AG04449 (cell line): ENCODE measurements around the gene MAP3K3.
A peak's percentile ranks its signal among the peaks of the same experiment; 100 is the strongest.

Experiments used
- CTCF ChIA-PET: fragments of 350-600 bp; formaldehyde crosslinking; extraction: SDS; loops from one replicate; lab custom pipeline; 2021; ENCODE audit warnings: antibody characterized with exemption; lab: Yijun Ruan, JAX
- POLR2A ChIA-PET: fragments of 400-600, 350-600 bp; formaldehyde crosslinking; extraction: SDS; loops from one replicate; lab custom pipeline; 2020; ENCODE audit warnings: antibody characterized with exemption, inconsistent platforms; lab: Yijun Ruan, JAX
- DNase-seq: peaks from one replicate; pipeline ENCODE4 v3.0.0-alpha.2; 2010; ENCODE audit warnings: low read depth, low spot score
- H3K4me3 ChIP-seq: 2 replicates; pipeline ENCODE4 v1.5.1; 2011; ENCODE audit warnings: low read depth, mild to moderate bottlenecking, control low read depth, low read length
- CTCF ChIP-seq: IDR thresholded peaks from one replicate; pipeline ENCODE4 v1.5.1; 2011; ENCODE audit warnings: mild to moderate bottlenecking, moderate library complexity, low read length, control low read depth, inconsistent platforms; ENCODE audit not compliant: insufficient read depth; ENCODE audit errors: missing control alignments

MAP3K3 gene

GRCh38 chr17:63611354-63611753 lies 10.9 kb upstream of the MAP3K3 start:
- DNase-seq, result no peak
- CTCF ChIA-PET, result interaction anchor here (0.6 to 13.5 kb wide), 36 partner anchors 9 to 791 kb away, joined by 3 to 398 read pairs (median 6); partner anchors contain the start of genes CYB561, MAP3K3 and TACO1
- H3K4me3 ChIP-seq, result no peak overlapping the region
- POLR2A ChIA-PET, result interaction anchor here (0.8 kb wide), 1 partner anchor 11 kb away, joined by 4 read pairs; the partner anchor contains the start of gene MAP3K3
- no peak for TF ChIP-seq CTCF

- ChIA-PET POLR2A (interaction anchor here (0.7 kb wide), 1 partner anchor 11 kb away, joined by 3 read pairs; no protein-coding TSS in a partner anchor), CTCF (interaction anchor here (2.7 to 13.5 kb wide), 6 partner anchors 7 to 185 kb away, joined by 14 to 398 read pairs (median 42); partner anchors contain the start of genes MAP3K3 and TACO1)
- no peak for TF ChIP-seq CTCF
These were observed 8.6 kb upstream of the MAP3K3 start for GRCh38 chr17:63613663-63614062.

GRCh38 chr17:63621229-63621683 lies 961 bp upstream of the MAP3K3 start:
- DNase-seq, result no peak
- CTCF ChIA-PET, result interaction anchor here (0.9 to 4.7 kb wide), 6 partner anchors 9 to 197 kb away, joined by 3 to 55 read pairs (median 4); no protein-coding TSS in a partner anchor
- no peak for TF ChIP-seq CTCF
- POLR2A ChIA-PET, result interaction anchor here (1.0 to 1.2 kb wide), 3 partner anchors 29 to 188 kb away, joined by 3 to 4 read pairs (median 4); no protein-coding TSS in a partner anchor
- H3K4me3 ChIP-seq, result peak overlapping the region; percentile 80

More at GRCh38 chr17:63613663-63614062, 8.6 kb upstream of the MAP3K3 start:
- no peak for DNase-seq
- H3K4me3 ChIP-seq, result no peak overlapping the region

- no peak for TF ChIP-seq CTCF
- peak overlapping the region; percentile 69 for H3K4me3 ChIP-seq
These were observed 565 bp downstream of the MAP3K3 start for GRCh38 chr17:63622574-63623390.

GRCh38 chr17:63623786-63624530 lies 1.7 kb downstream of the MAP3K3 start:
- DNase-seq, result no peak
- POLR2A ChIA-PET, result no interaction called here

More at GRCh38 chr17:63622574-63623390, 565 bp downstream of the MAP3K3 start:
- DNase-seq, result no peak
- CTCF ChIA-PET, result interaction anchor here (1.3 to 4.7 kb wide), 3 partner anchors 11 to 199 kb away, joined by 3 to 55 read pairs (median 4); no protein-coding TSS in a partner anchor
- POLR2A ChIA-PET, result interaction anchor here (0.9 to 1.2 kb wide), 5 partner anchors 8 to 216 kb away, joined by 3 to 12 read pairs (median 3); no protein-coding TSS in a partner anchor

More at GRCh38 chr17:63623786-63624530, 1.7 kb downstream of the MAP3K3 start:
- TF ChIP-seq CTCF, result no peak
- H3K4me3 ChIP-seq, result peak overlapping the region; percentile 69
- CTCF ChIA-PET, result interaction anchor here (3.5 to 5.4 kb wide), 2 partner anchors 13 to 197 kb away, joined by 14 to 37 read pairs; no protein-coding TSS in a partner anchor
